DMS153 (cell line): ENCODE data around the gene USP9X.
"Not testable (repeated sequence)": the region's sequence is repeated elsewhere in the genome, so short reads cannot be mapped to it uniquely, and the experiment has no call there.

Experiments used
- DNase-seq: peaks from one replicate; lab custom pipeline; 2025; lab: John Stamatoyannopoulos, UW

Gene USP9X

DNA sequence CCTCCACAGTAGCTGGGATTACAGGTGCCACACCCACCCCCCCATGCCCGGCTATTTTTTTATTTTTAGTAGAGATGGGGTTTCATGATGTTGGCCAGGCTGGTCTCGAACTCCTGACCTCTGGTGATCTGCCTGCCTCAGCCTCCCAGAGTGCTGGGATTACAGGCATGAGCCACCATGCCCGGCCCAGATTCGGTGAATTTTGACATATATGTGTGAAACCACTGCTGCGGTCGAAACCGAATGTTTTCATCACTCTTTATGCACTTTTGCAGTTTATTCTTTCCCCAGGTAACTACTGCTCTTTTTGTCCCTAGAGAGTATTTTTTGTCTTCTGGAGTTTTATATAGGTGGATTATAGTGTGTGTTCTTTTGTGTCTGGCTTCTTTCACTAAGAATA, 101.7 kb downstream of the USP9X start:
- not testable (repeated sequence) for DNase-seq

- no peak for DNase-seq
Measured at GRCh38 chrX:41189156-41189555, 103.9 kb downstream of the USP9X start.

- no peak for DNase-seq
Measured at GRCh38 chrX:41192880-41193279, 107.6 kb downstream of the USP9X start.

DNA sequence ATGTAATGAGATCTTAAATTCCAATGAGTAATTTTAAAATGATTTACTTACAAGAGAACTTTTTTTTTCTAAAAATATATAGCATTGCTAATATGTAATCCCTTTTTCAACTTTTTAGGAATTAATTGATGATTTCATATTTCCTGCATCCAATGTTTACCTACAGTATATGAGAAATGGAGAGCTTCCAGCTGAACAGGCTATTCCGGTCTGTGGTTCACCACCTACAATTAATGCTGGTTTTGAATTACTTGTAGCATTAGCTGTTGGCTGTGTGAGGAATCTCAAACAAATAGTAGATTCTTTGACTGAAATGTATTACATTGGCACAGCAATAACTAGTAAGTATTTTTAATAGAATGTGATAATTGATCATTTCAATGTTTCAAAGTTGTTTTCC, 113.2 kb downstream of the USP9X start:
- DNase-seq = no peak

GRCh38 chrX:41200785-41201184, 115.5 kb downstream of the USP9X start:
- no peak for DNase-seq

DNA sequence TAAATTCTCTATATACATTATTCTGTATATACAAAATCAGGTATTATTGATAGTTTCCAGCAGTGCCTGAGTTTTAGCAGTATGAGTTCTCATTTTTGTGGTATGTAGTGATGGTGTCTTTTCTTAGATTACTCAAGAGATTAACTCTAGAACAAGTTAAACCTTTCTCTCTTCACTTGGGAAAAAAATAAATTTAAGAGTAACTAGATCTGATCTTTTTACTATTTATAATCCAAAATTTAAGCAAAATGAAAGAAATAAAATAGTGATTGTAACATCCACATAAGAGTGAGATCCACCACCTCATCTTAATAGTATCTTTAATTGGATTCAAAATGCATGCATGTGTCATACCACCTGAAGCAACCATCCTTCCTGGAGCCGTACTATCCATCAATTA, 124.6 kb downstream of the USP9X start:
- DNase-seq = no peak

DNA sequence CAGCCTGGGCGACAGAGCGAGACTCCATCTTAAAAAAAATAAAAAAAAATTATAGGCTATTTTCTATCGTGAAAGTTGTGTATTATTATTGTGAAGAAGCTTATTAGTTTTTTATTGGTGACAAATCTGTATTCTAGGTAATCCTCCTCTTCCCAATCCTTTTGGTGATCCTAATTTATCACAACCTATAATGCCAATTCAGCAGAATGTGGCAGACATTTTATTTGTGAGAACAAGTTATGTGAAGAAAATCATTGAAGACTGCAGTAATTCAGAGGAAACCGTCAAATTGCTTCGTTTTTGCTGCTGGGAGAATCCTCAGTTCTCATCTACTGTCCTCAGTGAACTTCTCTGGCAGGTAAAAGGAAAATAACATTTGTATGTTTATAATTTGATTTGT, 139.4 kb downstream of the USP9X start:
- no peak for DNase-seq

DNA sequence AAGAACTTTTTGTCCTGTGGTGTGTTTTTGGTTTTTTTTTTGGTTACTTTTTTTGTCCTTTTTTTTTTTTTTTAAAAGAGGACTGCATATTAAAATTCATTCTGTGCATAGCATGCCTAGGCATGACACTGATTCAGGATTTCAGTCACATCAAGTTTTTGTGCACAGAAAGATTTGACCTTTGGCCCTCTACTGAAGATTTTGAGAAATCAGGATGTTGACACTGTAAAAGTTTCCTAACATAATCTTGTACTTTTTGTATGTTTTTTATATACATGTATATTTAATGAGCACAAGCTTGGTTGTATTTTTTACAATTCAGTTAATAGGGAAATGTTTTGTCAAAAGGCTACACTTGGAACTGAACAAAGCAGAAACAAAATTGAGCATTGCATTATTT, 148.7 kb downstream of the USP9X start:
- DNase-seq = no peak

GRCh38 chrX:41234471-41234870, 149.2 kb downstream of the USP9X start:
- DNase-seq = not testable (repeated sequence)

DNA sequence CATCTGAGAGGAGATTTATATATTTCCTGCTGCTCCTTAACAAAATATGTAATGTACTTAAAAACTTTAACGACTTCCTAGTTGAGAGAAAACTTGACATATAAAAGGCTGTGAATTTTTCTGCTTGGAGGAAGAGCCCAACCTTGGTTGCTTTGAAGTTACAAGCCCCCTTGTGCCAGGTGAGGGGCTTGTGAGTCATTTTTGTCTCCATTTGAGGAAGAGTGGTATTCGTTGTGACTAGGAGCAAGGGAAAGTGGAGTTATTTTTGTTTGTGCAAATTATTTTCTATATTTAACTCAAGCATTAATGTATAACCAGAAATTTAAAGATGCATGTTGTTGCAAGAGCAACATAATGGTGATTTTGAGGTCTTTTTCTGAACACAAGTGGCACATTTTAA, 149.7 kb downstream of the USP9X start:
- no peak for DNase-seq

DNA sequence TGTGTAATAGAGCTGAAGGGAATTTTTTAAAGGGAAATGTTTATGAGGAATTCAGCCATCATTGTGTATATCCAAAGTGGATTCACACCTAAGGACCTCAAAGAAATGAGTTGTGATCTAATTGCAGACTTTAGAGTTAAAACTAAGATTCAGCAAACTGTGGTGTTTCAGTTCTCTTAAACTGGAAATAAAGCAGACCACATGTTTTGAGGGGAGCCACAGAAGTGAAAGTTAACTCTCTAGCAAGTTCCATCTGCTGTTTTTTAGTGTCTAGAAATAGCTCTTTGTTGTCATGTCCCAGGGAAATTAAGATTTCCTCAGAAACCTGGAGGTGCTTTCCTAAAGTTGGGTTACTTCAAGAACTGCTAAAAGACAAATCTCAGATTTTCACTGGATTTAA, 151.4 kb downstream of the USP9X start:
- DNase-seq = no peak

DNA sequence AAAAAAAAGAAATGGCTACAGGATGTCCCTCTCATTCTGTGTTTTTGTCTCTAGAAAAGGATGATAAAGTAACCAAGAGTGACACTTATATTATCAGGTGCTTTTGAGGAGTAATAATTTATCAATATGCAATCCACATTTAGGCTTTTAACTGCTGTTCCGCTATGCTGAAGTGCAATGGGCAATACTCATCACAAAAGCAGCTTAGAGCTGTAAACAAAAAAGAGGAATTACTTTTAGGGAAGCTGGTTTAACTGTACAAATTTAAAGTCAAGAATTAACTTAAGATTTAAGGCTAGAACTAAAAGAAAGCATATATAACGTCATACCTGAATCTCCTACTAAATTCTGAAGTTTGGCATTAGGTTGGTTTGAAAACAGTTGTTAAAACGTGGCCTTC, 155.3 kb downstream of the USP9X start:
- DNase-seq = no peak

- DNase-seq = no peak
Measured at GRCh38 chrX:41241962-41242361, 156.7 kb downstream of the USP9X start.

DNA sequence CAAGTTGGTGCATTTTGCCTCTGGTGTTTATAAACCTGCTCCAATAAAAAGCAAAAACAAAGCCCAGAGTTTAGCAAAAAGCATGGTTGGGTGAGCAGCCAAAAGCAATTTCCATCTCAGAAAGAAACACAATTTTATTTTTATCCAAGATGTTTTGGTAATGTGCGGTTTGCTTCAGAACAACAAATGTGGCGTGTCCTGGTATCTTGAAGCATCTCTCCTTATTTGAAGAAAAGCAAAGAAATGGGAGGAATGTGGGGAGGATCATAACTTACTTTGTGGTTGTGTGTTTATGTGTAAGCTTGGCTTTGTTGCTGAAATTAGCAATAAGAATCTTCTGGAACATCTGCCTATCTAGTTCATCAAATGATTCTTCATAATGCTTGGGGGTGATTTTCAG, 160.4 kb downstream of the USP9X start:
- no peak for DNase-seq

DNA sequence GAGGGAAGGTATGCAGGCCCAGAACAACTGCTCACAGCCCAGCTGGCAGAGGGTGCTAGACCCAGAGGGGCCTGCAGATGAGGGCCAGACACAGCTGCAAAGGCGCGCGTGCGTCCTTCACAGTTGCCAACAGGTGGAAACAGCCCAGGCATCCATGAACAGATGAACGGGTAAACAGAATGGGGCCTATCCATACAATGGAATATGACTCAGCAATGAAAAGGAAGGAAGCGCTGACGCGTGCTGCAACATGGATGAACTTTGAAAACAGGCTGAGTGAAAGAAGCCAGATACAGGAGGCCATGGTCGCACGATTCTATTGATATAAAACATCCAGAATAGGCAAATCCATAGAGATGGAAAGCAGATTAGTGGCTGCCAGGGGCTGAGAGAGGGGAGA, 165.6 kb downstream of the USP9X start:
- no peak for DNase-seq

GRCh38 chrX:41257801-41258200, 172.6 kb downstream of the USP9X start:
- no peak for DNase-seq

GRCh38 chrX:41258226-41258625, 173.0 kb downstream of the USP9X start:
- no peak for DNase-seq

DNA sequence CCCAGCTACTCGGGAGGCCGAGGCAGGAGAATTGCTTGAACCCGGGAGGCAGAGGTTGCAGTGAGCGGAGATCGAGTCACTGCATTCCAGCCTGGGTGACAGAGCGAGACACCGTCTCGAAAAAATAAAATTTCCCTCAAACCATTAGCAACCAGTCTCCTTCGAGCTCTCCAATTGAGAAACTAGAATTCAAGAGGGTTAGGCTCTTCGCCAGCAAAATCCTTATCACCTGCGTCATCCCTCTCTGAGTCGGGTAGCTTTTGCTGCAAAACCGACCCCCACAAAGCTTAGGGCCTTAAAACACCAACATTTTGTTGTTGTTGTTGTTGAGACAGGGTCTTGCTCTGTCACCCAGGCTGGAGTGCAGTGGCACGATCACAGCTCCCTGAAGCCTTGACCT, 173.6 kb downstream of the USP9X start:
- DNase-seq = no peak

DNA sequence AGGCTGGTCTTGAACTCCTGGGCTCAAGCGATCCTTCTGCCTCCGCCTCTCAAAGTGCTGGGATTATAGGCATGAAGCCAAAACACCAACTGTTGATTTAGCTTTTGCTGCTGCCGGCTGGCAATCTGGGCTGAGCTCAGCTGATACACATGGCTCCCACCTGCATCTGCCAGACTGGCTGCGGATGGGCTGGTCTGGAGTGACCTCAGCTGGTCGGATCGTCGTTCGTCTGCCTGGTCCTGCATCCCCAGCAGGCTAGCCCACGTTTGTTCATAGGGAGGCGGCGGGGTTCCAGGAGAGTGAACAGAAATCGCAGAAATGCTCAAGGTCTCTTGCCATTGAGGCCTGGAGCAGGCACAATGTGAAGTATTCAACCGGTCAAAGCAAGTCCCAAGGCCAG, 174.3 kb downstream of the USP9X start:
- DNase-seq = no peak

GRCh38 chrX:41265615-41266014, 180.4 kb downstream of the USP9X start:
- DNase-seq = no peak

DNA sequence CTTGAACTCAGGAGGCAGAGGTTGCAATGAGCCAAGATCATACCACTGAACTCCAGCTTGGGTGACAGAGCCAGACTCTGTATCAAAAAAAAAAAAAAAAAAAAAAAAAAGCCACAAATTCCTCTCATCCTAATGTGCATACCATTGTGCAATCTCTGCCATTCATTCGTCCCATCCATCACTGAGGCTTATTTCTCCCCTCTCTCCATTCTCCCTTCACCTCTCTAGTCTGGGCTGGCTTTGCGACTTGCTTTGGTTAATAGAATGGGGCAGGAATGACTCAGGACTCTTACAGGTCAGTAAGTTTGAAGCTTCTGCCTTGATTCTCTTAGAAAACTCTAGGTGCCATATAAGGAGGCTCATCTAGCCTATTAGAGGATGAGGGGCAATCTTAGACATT, 188.4 kb downstream of the USP9X start:
- DNase-seq = no peak

- peak; percentile 26 for DNase-seq
Measured at GRCh38 chrX:41275661-41276609, 190.7 kb downstream of the USP9X start.

GRCh38 chrX:41276661-41277506, 191.6 kb downstream of the USP9X start:
- DNase-seq = no peak
